GM19351 (cell line): ENCODE measurements around the gene CELA3A.
"Not testable (repeated sequence)": the region's sequence is repeated elsewhere in the genome, so short reads cannot be mapped to it uniquely, and the experiment has no call there.

ENCODE experiments used
- ATAC-seq: cut with Tn5 transposase; IDR thresholded peaks from one replicate; pipeline ENCODE4 v1.9.1; 2021; ENCODE audit warnings: mild to moderate bottlenecking, moderate library complexity; ENCODE audit not compliant: unreplicated experiment

Gene CELA3A

DNA sequence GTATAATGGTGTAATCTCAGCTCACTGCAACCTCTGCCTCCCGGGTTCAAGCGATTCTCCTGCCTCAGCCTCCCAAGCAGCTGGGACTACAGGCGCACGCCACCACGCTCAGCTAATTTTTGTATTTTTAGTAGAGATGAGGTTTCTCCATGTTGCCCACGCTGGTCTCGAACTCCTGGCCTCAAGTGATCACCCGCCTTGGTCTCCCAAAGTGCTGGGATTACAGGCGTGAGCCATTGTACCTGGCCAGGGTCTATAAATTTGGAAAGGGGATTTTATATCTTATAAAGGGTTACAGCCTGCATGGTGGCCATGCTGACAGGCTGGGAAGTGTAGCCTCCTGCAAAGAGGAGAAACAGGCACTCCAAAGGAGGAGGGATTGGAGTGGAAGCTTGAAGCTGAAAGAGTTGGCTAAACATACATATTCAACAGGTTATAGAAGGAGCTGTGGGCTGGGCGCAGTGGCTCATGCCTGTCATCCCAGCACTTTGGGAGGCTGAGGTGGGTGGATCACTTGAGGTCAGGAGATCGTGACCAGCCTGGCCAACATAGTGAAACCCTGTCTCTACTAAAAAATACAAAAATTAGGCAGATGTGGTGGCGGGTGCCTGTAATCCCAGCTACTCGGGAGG is 13.2 kb downstream of the CELA3A start:
- not testable (repeated sequence) for ATAC-seq

DNA sequence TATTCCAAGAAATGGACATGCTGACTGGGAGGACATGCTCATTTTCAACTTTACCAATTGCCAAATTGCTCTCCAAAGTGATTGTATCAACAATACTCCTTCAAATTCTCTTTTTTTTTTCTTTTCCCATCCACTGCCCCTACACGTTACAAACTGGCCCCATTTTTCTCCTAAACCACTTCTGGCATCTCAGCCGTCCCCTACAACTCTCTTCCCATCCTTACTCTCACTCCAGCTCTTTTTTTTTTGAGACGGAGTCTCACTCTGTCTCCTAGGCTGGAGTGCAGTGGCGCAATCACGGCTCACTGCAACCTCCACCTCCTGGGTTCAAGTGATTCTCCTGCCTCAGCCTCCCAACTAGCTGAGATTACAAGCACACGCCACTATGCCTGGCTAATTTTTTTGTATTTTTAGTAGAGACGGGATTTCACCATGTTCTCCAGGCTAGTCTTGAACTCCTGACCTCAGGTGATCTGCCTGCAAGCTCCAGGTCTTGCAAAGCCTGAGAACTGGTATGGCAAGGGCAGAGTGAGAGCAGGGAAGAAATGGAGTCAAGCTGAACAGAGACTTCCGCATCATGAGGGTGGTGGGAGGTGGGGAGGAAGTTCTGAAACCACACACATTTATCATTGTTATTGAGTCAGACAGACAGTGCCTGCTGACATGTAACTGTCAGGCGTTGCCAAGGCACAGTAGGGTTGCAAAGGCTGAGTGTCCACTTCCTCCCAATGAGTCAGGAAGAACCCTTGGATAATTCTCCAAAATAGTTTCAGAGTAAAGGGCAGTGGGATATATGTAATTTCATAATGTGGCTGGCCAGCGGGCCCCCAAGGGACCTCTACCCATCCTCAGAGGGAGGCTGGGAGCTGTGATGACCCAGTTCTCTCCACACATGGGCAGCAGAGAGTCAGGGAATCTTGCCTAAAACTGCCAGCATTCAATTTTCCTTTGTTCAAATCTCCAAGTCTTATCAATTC is 17.4 kb downstream of the CELA3A start:
- ATAC-seq: peak; percentile 65

DNA sequence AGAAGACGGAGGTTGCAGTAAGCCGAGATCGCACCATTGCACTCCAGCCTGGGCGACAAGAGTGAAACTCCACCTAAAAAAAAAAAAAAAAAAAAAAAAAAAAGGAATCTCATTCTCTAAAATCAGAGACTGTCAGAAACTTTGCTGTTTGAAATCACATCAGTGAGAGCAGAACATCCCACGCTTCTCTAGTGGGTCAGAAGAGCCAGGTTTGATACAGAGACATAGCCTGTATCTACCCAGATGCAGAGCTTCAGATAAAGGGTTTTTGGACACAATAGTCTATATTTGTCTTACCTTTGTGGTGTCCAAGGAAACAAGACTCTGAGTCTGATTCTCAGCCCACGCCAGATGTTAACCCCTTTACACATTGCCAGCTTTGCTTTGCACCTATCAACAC is 19.6 kb downstream of the CELA3A start:
- no peak for ATAC-seq

DNA sequence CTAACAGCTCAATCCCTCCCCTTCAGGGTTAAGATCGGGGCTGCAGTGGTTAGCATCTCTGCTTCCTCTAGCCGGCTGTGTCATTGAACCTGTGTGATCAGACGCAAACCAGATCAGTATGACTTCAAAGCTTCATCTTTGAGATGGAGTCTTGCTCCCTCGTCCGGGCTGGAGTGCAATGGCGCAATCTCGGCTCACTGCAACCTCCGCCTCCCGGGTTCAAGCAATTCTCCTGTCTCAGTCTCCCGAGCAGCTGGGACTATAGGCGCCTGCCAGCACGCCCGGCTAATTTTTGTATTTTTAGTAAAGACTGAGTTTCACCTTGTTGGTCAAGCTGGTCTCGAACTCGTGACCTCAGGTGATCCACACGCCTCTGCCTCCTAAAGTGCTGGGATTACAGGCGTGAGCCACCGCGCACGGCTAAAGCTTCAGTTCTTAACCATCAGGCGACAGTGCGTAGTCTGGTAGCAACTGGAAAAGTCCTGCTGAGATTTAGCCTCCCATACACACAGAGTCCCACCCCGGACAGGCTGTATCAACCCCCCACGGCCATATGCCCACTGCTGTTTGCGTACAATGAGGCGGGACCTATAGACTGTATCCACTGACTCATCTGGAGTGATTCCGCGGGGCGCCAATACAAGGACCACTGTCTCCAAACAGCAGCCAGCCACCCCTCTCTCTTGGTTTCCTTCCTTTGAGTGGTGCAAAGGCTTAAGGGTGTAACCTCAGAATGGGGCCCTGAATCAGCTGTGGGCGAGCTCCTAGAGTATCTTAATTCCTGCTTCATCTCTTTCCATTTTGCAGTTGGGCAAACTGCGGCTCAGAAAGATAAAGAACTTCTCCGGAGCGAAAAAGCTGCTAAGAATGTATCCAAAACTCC is 23.3 kb downstream of the CELA3A start:
- peak; percentile 35 for ATAC-seq

DNA sequence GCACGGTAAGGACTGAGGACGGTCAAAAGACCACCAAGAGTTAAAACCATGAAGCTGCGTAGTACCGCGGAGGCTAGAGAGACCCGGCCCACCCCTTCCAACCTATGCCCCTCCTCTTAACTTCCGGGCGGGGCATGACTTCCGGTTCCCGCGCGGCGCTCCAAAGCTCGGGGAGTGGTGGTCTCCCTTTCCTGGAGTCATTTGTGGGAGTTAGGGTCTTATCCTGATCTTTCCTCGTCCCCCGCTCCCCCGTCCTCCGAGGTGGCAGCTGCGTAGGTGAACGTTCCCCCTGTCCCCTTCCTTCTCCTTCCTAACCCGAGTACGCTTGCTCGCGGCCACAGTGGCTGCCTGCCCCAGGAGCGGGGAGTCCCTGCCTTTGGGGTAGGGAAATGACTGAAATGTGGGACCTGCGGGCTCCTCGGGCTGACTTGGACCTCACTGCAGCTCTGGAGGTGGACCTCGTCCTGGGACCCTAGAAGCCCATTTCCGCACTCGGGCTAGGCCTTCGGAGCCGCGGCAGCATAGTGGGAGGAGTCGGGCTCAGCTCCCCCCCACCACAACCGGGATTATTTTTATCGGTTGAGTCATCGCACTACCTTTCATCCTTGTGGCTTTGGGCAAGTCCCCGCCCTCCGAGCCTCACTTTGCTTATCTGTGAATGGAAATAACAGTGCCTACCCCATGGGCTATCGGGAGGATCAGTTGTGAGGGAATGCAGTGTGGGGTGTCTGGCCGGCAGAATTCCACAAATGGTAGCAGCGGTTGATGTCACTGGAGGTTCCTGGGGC is 24.1 kb downstream of the CELA3A start:
- ATAC-seq: peak; percentile 60

DNA sequence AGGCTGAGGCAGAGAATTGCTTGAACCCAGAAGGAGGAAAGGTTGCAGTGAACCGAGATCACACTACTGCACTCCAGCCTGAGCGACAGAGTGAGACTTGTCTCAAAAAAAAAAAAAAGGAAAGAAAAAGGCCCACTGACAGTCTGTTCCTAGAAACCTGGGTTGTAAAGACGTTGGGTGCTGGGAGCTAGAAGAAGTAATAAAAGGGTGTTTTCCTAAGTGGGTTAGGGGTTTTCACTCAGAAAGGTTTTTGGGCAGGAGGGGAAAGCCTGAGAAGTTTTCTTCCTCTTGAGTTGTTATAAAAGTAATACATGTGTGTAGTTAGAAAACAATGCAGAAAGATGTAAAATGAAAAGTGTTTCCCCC is 25.4 kb downstream of the CELA3A start:
- no peak for ATAC-seq

DNA sequence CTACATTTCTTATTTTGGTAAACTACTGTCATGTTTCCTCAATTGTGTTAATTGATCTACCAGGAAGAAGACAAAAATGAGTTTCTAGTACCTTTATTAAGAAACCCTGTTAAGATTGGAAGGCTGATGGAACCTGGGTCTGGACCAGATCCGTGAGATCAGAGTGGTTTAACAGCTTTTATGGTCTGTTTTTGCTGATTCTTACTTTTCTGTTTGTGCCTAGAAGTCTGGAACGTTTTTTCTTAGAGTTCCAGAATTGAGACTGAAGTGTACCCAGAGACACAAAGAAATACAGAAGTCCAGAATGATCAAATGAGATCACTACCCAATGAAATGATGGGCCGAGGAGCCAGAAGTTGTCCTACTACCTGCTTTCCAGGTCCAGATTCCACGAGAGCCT is 28.6 kb downstream of the CELA3A start:
- no peak for ATAC-seq

DNA sequence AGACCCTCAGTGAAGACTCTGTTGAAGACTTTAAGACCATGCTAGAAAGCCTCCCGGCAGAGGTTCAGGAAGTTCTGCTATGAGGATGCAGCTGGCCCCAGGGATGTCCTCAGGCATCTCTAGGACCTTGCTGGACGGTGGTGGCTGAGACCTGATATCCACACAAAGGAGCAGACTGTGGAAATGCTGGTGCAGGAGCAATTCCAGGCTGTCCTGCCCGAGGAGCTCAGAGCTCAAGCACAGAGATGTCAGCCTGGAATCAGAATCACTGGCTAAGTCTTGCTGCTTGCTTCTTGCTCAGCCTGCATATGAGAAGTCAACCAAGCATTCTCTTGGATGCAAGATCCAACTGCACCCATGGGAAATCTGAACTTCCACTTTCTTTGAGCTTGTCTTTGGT is 29.0 kb downstream of the CELA3A start:
- ATAC-seq: no peak

DNA sequence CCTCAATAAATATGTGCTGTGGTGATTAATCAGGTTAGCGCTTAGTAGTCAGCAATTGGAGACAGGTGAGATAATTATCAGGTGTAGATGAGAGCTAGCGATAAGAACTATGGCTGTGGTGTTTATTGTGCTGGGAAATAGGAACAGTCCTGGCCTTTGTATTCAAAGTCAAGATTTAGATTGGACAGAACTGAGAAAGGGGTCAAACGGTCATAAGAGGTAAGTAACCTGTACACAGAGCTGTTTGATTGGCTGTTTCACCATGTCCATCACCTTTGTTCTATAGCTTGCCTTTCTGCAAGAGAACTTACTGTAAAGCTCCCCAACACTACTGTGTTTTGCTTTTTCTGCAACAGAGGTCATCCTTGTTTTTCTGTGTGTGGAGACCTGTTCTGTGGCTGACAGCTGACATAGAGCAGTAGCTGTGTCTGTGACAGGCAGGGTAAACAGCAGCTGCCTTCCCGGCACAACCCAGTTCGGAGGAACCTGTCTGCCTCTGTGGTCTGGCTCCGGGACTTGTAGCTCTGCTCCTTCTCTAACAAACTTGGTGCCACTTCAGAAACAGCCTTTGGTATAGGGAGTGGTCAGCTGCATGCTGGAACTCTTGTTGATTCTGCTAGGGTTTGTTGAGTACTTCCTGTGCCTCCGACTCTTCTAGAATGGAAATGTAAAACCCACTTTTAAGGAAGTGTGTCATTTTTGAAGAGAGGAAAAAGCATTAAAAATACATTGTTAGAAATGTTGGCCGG is 29.9 kb downstream of the CELA3A start:
- no peak for ATAC-seq

DNA sequence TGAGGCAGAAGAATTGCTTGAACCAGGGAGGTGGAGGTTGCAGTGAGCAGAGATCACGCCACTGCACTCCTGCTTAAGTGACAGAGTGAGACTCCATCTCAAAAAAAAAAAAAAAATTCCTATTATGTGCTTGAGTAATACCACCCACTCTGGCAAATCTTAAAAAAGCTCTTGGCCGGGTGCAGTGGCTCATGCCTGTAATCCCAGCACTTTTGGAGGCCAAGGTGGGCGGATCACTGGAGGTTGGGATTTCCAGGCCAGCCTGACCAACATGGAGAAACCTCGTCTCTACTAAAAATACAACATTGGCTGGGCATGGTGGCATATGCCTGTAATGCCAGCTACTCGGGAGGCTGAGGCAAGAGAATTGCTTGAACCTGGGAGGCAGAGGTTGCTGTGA is 33.4 kb downstream of the CELA3A start:
- ATAC-seq: not testable (repeated sequence)

DNA sequence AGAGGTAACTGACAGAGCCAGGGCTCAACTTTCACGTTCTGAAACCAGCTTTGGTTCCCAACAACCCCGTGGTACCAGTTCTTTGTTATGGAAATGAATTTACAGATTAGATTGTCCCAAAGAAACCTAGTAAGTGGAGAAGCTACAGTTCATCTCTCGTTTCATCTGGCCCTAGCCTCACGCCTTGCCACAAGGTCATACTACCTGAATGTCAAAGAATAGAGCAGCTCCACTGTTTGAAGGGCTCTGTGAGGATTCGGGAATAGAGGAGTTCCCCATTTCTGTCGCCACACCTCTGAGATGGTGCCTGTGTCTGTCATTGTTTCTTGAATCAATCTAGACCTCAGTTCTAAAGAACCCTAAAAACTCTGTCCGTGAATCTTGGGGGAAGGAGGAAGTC is 36.1 kb downstream of the CELA3A start:
- ATAC-seq: no peak

DNA sequence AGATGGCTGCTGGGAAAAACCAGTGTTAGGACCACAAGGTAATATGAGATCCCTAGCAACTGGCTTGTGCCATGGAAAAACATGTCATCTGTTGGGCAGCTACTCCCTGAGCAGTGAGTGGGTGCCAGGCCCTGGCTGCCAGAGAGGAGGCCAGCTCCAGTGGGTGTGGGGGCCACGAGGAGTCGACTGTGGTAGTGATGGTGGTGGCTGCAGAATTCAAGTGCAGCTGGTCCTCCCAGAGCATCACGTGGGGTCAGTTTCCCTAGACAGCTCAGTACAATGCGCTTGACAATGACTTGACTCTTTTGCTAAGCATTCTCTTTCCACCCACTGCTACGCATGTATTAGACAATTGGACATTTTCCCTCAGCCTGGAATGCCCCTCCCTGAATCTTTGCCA is 36.6 kb downstream of the CELA3A start:
- ATAC-seq: no peak

DNA sequence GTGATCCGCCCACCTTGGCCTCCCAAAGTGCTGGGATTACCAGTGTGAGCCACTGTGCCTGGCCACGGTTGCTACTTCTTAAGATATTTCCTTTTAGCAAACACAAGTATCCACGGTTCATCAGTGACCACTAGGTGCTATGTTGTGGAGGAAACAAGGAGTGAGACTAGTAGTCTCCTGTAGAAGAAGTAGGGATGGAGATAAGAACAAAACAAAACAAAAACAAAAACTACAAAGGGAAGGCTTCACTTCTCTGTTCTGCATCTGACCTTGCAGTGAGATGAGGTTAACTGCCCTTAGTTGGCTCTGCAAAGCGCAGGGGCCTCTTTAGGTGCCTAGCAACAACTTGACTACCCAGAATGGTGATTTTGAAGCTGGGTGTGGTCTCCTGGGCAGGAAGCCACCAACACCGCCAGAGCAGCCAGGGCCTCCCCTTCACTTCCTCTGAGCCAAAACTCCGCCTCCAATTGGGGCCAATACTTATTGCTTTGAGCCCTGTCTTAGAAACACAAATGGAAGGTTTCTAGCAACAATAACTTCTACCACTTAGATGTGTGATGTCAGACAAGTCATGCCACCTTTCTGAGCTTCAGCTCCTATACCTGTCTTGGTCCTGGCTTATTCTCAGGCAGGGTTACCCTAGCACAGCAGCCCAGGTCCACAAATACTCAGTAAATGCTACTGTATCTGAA is 38.3 kb downstream of the CELA3A start:
- ATAC-seq: peak; percentile 98

DNA sequence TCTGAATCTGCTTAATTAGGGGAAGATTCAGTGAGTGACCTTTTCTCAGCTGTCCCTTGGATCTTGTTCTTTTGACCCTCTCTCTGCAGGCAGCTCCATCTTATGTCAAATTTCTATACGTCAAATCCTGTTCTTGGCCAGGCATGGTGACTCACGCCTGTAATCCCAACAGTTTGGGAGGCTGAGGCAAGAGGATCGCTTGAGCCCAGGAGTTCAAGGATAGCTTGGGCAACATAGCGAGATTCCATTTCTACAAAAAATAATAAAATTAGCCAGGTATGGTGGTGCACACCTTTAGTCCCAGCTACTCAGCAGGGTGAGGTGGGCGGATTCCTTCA is 38.8 kb downstream of the CELA3A start:
- ATAC-seq: no peak

DNA sequence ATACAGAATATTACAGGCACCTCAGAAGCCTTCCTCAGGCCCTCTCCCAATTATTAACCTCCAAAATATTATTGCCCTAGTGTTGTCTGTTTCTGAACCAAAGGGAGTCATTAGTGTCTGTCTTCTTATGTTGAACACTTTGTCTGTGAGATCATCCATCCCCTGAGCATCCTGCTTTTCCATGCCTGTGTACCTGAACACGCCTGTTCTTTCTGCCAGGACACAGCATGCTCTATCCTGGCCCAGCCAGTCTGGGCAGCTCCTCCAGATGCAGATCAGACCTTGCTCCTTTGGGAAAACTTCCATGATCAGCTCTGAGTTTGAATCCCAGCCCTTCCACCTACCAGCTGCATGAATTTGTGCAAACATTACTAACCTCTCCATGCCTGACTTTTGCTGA is 40.0 kb downstream of the CELA3A start:
- ATAC-seq: no peak

DNA sequence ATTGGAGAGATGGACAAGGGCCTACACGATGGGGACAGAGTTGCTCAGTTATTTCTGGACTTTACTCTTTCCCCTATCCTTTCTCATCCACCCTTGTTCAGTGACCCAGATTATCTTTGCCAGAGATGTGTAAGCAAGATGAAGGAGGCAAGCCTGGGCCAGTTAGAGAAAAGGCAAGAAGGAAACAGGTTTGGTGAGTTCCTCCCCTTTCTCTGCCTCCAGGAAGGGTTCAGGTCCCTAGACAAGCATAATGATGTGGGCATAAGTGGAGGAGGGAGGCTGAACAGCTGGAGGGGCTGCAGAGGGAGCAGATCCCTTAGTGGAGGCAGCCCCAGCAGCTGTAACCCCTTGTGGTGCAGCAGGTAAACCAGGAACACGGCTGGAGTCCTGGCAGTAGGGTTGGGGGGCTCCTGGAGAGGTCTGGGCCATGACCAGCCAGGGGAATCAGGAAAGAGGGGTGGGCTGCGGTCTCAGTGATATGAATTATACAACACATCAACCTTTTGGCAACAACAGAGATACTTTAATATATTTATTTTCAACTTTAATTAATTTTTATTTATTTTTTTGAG is 41.8 kb downstream of the CELA3A start:
- ATAC-seq: no peak

DNA sequence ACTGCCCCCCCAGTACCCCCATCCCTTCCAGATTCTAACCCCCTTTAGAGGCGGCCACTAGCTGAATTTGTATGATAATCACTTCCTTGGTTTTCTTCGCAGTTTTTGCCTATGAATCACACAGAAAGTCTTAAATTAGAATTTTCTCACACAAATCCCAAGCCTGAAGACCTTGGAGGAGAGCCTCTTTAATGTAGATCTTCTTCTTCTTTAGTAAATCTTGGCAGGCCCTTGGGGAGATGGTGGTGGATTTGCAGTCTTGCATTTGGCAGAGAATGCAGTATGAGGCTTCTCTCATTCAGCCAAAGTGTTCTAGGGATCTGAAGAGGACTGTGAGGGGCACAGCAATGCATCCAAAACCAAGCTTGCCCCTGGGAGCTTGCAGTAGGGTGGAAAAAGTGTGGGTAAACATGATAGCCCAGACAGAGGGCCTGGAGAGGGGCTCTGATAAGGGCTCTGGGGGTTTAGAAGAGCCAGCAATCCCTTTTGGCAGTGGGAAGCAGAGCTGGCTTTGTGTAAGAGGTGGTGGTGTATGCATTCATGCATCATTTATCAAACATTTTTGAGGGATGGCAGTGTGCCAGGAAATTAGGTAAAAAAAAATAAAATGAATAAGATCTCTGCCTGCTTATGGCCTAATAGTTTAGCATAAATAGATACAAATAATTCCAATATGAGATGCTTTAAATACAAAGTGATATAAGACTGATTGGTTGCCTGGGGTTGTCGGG is 43.4 kb downstream of the CELA3A start:
- no peak for ATAC-seq

DNA sequence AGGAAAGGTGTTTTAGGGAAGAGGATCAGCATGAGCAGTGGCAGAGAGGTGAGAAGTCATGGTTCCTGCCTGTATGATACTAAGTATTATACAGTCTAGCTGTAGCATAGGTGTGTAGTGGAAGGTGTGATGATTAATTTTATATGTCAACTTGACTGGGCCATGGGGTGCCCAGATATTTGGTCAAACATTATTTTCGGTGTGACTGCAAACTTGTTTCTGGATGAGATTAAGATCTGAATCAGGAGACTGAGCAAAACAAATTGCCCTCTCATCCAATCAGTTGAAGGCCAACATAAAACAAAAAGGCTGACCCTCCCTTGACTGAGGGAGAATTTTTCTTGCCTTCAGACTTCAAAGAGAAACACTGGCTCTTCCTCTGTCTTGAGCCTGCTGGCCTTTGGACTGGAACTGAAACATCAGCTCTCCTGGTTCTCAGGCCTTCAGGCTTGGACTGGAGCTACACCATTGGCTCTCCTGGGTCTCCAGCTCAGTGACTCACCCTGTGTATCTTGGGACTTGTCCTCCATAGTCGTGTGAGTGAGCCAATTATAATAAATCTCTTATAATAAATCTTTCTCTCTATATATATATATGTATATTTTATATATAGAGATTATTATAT is 44.3 kb downstream of the CELA3A start:
- ATAC-seq: no peak
